ENCODE data around the gene ALG14.

GRCh38 chr1:95058974-95059373 is 13.8 kb downstream of the ALG14 start:
- TF ChIP-seq POLR2AphosphoS5 (IDR thresholded peaks at IDR 0.05) (no peak), CTCF (IDR thresholded peaks at IDR 0.05) (no peak)
